Skeletal muscle tissue (tissue), 4 donors: ENCODE measurements around the gene LONP2. TPM values are rescaled to one million over a fixed set of nuclear protein-coding genes. Genes with fewer than 3 reads are reported as not detected.

Experiments
- H3K27ac ChIP-seq: one replicate; pipeline ENCODE4 v1.7.0; 2013; ENCODE audit warnings: mild to moderate bottlenecking, low read depth, low read length, inconsistent platforms
- H3K27me3 ChIP-seq, 3 donors: one replicate each; pipeline ENCODE4 v1.7.0; 2013; ENCODE audit warnings: low read length in 3 of 3; ENCODE audit not compliant: control insufficient read depth in 3 of 3, insufficient read depth in 3 of 3
- H3K36me3 ChIP-seq, 3 donors: one replicate each; pipeline ENCODE4 v1.7.0; 2013; ENCODE audit warnings: low read length in 3 of 3; ENCODE audit not compliant: control insufficient read depth in 3 of 3, insufficient read depth in 3 of 3
- H3K4me1 ChIP-seq, 3 donors: one replicate each; pipeline ENCODE4 v1.7.0; 2013; ENCODE audit warnings: low read length in 3 of 3, mild to moderate bottlenecking in 3 of 3; ENCODE audit not compliant: control insufficient read depth in 3 of 3, insufficient read depth in 3 of 3
- H3K4me3 ChIP-seq, 3 donors: one replicate each; pipeline ENCODE4 v1.7.0; 2013; ENCODE audit warnings: low read length in 3 of 3
- H3K9ac ChIP-seq, 3 donors: one replicate each; pipeline ENCODE4 v1.7.0; 2013; ENCODE audit warnings: low read length in 3 of 3, mild to moderate bottlenecking in 3 of 3, moderate library complexity in 2 of 3, low read depth in 1 of 3
- H3K9me3 ChIP-seq, 3 donors: one replicate each; pipeline ENCODE4 v1.7.0; 2013; ENCODE audit warnings: low read length in 3 of 3; ENCODE audit not compliant: control insufficient read depth in 3 of 3
- total RNA-seq: library from RNA; depleted of rRNA; stranded (reverse); fragments of >200 nt; gene quantifications from one replicate; pipeline ENCODE4 v1.2.3, GENCODE V29; 2014
- donor health status: Osteomylitis.

The LONP2 gene
- total RNA-seq, 1 donor from 2014 or later: 44.4 TPM

DNA sequence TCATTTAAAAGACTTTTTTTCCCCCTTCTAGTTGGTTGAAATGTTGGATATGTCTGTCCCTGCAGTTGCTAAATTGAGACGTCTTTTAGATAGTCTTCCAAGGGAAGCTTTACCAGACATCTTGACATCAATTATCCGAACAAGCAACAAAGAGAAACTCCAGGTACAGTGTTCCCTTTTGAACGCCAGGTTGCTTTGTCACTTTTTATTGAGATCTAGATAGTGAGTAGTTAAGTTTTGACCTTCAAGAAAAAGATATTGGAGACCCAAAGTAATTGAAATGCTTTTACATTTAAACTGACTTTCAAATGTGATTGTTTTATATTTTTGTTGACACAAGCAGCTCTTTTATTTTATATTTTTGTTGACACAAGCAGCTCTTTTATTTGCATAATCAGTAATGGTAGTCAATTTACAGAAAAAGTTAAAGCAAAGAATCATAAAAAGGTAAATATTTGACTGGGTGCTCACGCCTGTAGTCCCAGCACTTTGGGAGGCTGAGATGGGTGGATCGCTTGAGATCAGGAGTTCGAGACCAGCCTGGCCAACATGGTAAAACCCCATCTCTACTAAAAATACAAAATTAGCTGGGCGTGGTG lies 12.6 kb downstream of the LONP2 start:
- Histone ChIP-seq H3K9me3 (no peaks in the 10 kb centered on the region), H3K27ac (no peak overlapping the region), H3K36me3 (peaks cover 5 to 45% (median 30%) of the 10 kb centered on the region in 3 donors), H3K9ac (no peak overlapping the region), H3K27me3 (no peaks in the 10 kb centered on the region), H3K4me3 (no peak overlapping the region), H3K4me1 (peaks cover 0 to 4% (median 0%) of the 10 kb centered on the region in 3 donors)

GRCh38 chr16:48261569-48261968 lies 17.5 kb downstream of the LONP2 start:
- Histone ChIP-seq H3K9ac (no peak overlapping the region), H3K9me3 (no peaks in the 10 kb centered on the region), H3K4me1 (peaks cover 0 to 4% (median 0%) of the 10 kb centered on the region in 3 donors), H3K27me3 (no peaks in the 10 kb centered on the region), H3K27ac (no peak overlapping the region), H3K4me3 (no peak overlapping the region), H3K36me3 (peaks cover 5 to 47% (median 27%) of the 10 kb centered on the region in 3 donors)

GRCh38 chr16:48262631-48263030 lies 18.5 kb downstream of the LONP2 start:
- H3K4me3 ChIP-seq: no peak overlapping the region
- H3K36me3 ChIP-seq: peaks cover 5 to 49% (median 27%) of the 10 kb centered on the region in 3 donors
- H3K4me1 ChIP-seq: peaks cover 0 to 4% (median 0%) of the 10 kb centered on the region in 3 donors
- no peak overlapping the region for H3K27ac ChIP-seq
- no peaks in the 10 kb centered on the region for H3K9me3 ChIP-seq
- no peaks in the 10 kb centered on the region for H3K27me3 ChIP-seq
- H3K9ac ChIP-seq: no peak overlapping the region

- Histone ChIP-seq H3K36me3 (peaks cover 3 to 31% (median 9%) of the 10 kb centered on the region in 3 donors), H3K4me1 (no peaks in the 10 kb centered on the region), H3K9me3 (no peaks in the 10 kb centered on the region)
Observed at GRCh38 chr16:48269011-48269410, 24.9 kb downstream of the LONP2 start.

GRCh38 chr16:48271728-48272127 lies 27.6 kb downstream of the LONP2 start:
- Histone ChIP-seq H3K36me3 (peaks cover 3 to 25% (median 3%) of the 10 kb centered on the region in 3 donors), H3K4me3 (no peak overlapping the region), H3K9ac (no peak overlapping the region), H3K9me3 (no peaks in the 10 kb centered on the region), H3K27me3 (no peaks in the 10 kb centered on the region), H3K27ac (no peak overlapping the region), H3K4me1 (no peaks in the 10 kb centered on the region)

More at GRCh38 chr16:48269011-48269410, 24.9 kb downstream of the LONP2 start:
- Histone ChIP-seq H3K27ac (no peak overlapping the region), H3K27me3 (no peaks in the 10 kb centered on the region), H3K4me3 (no peak overlapping the region), H3K9ac (no peak overlapping the region)

- H3K27ac ChIP-seq: no peak overlapping the region
- no peak overlapping the region for H3K4me3 ChIP-seq
- no peak overlapping the region for H3K9ac ChIP-seq
- H3K4me1 ChIP-seq: no peaks in the 10 kb centered on the region
- no peaks in the 10 kb centered on the region for H3K9me3 ChIP-seq
- H3K36me3 ChIP-seq: peaks cover 3 to 27% (median 4%) of the 10 kb centered on the region in 3 donors
- H3K27me3 ChIP-seq: no peaks in the 10 kb centered on the region
Observed at GRCh38 chr16:48272837-48273421, 28.8 kb downstream of the LONP2 start.

DNA sequence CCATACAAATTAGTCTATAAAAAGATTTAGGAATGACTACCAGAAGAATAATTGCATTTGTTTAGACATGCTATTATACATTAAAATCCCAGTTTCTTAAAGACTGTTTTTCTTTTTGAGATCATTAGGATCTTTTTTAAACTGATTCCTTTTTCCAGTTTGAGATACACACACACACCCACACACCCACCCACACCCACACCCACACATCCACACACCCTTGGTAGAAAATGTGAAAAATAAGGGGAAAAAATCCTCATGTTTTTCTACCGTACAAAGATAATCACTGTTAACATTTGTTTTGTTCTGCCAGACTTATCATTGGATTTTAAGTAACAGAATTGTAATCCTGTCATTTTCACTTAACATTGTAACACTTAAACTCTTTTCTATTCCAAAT lies 30.4 kb downstream of the LONP2 start:
- H3K9me3 ChIP-seq: no peaks in the 10 kb centered on the region
- H3K27me3 ChIP-seq: no peaks in the 10 kb centered on the region
- H3K4me3 ChIP-seq: no peak overlapping the region
- no peak overlapping the region for H3K27ac ChIP-seq
- H3K9ac ChIP-seq: no peak overlapping the region
- H3K4me1 ChIP-seq: no peaks in the 10 kb centered on the region
- H3K36me3 ChIP-seq: peaks cover 3 to 25% (median 8%) of the 10 kb centered on the region in 3 donors

GRCh38 chr16:48276102-48276501 lies 32.0 kb downstream of the LONP2 start:
- H3K4me1 ChIP-seq: no peaks in the 10 kb centered on the region
- H3K9me3 ChIP-seq: no peaks in the 10 kb centered on the region
- H3K27me3 ChIP-seq: no peaks in the 10 kb centered on the region
- peaks cover 0 to 17% (median 10%) of the 10 kb centered on the region in 3 donors for H3K36me3 ChIP-seq
- H3K4me3 ChIP-seq: no peak overlapping the region
- H3K9ac ChIP-seq: no peak overlapping the region
- no peak overlapping the region for H3K27ac ChIP-seq

DNA sequence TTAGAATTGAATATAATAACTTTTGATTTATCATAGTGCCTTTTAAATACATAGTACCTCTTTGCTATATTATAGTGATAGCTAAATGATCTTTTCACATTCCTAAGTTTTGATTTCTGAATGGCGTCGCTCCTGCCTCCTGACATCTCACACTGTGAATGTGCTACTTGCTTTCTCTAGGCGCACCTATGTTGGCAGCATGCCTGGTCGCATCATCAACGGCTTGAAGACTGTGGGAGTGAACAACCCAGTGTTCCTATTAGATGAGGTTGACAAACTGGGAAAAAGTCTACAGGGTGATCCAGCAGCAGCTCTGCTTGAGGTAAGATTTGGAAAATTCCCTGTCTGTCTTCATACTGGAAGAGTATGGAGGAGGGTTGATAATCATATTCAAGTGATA lies 33.1 kb downstream of the LONP2 start:
- no peak overlapping the region for H3K27ac ChIP-seq
- no peak overlapping the region for H3K4me3 ChIP-seq
- H3K9ac ChIP-seq: no peak overlapping the region
- no peaks in the 10 kb centered on the region for H3K9me3 ChIP-seq
- no peaks in the 10 kb centered on the region for H3K27me3 ChIP-seq
- H3K36me3 ChIP-seq: peaks cover 0 to 17% (median 9%) of the 10 kb centered on the region in 3 donors
- no peaks in the 10 kb centered on the region for H3K4me1 ChIP-seq

- peaks cover 0 to 11% (median 0%) of the 10 kb centered on the region in 3 donors for H3K4me1 ChIP-seq
- H3K27ac ChIP-seq: no peak overlapping the region
- no peak overlapping the region for H3K9ac ChIP-seq
- no peak overlapping the region for H3K4me3 ChIP-seq
- no peaks in the 10 kb centered on the region for H3K9me3 ChIP-seq
- peaks cover 0 to 9% (median 7%) of the 10 kb centered on the region in 3 donors for H3K36me3 ChIP-seq
- H3K27me3 ChIP-seq: no peaks in the 10 kb centered on the region
Observed at GRCh38 chr16:48279199-48279598, 35.1 kb downstream of the LONP2 start.
